ENCODE data around the gene SLC34A3.
"Not testable (repeated sequence)": the region's sequence is repeated elsewhere in the genome, so short reads cannot be mapped to it uniquely, and the experiment has no call there.

SLC34A3 gene

GRCh38 chr9:137236936-137237421 lies 6.3 kb downstream of the SLC34A3 start:
- DNase-seq (ENCODE audit: extremely low read depth, insufficient read length), result no peak
- Histone ChIP-seq H3K27me3 (replicated peaks; ENCODE audit: control insufficient read depth, insufficient read depth, low read length) (no peaks in the 10 kb centered on the region; the same call in 1 of the 2 replicates), H3K36me3 (ENCODE audit: control insufficient read depth, insufficient read depth, low read length) (peaks cover under 1% of the 10 kb centered on the region), H3K4me3 (replicated peaks; ENCODE audit: low read depth, low read length) (peak overlapping the region; percentile 31; the same call in 1 of the 2 replicates)
- TF ChIP-seq CTCF (IDR thresholded peaks at IDR 0.05; ENCODE audit: insufficient read depth, low read length, poor library complexity, severe bottlenecking), result no peak

DNA sequence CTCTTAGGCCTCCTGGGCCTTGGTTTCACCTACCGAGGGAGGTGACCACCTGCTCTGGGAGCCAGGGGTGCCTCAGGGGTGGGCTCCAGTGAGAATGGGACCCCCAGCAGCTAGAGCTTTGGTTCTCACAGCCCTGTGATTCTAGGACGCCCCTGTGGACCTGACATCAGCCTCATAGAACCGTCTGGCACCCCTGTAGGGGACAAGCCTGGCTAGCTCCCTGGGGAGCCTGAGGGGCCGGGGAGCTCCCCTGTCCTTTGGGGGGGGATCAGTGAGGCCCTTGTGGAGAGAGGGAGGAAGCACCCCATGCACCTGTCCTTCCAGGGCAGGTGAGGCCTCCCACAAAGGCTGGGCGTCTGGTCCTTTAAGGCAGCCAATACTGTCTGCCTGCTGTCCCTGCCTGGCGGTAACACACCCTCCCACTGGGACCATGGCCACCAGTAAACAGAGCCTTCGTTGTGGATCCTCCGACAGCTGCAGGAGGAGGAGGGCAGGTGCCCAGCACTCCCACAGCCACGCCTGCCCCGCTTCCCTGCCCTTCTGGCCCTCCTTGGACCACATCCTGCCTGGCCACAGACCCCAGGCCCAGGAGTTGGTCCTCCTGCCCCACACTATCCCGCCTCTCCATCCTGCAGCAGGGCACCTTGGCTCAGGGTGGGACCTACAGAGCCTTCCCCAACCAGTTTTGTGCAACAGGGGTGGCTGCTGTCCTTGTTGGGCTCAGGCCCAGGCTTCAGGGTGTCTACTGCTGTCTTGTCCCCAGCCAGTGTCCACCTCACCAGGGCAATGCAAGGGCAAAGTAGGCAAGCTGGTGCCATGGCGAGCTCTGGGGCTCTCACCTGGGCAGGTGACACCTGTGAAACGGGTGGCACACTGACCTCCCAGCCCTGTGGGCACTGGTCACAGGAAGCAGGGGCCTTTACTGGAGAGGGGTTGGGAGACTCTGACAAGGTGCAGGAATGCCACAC lies 7.3 kb downstream of the SLC34A3 start:
- no peak for DNase-seq (ENCODE audit: extremely low read depth, insufficient read length)
- Histone ChIP-seq H3K36me3 (ENCODE audit: control insufficient read depth, insufficient read depth, low read length) (peaks cover 10% of the 10 kb centered on the region), H3K4me3 (replicated peaks; ENCODE audit: low read depth, low read length) (no peak overlapping the region), H3K27me3 (replicated peaks; ENCODE audit: control insufficient read depth, insufficient read depth, low read length) (no peaks in the 10 kb centered on the region; the same call in 1 of the 2 replicates)
- no peak for TF ChIP-seq CTCF (IDR thresholded peaks at IDR 0.05; ENCODE audit: insufficient read depth, low read length, poor library complexity, severe bottlenecking)

DNA sequence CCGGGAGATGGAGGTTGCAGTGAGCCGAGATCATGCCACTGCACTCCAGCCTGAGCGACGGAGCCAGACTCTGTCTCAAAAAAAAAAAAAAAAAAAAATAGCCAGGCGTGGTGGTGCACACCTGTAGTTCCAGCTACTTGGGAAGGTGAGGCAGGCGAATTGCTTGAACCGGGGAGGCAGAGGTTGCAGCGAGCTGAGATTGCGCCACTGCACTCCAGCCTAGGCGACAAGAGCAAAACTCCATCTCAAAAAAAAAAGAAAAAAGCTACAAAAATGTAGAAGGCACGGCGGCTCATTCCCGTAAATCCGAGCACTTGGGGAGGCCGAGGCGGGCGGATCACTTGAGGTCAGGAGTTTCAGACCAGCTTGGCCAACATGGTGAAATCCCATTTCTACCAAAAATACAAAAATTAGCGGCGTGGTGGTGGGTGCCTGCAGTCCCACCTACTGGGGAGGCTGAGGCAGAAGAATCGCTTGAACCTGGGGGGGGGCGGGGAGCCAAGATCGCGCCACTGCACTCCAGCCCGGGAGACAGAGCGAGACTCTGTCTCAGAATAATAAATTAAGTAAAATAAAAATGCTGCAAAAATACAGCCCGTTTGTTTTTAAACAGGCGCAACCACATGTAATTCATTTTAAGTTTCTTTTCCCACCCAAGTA lies 9.0 kb downstream of the SLC34A3 start:
- H3K36me3 ChIP-seq (ENCODE audit: control insufficient read depth, insufficient read depth, low read length), result peaks cover 18% of the 10 kb centered on the region
- peak overlapping the region; percentile 80 for H3K4me3 ChIP-seq (replicated peaks; ENCODE audit: low read depth, low read length)
- not testable (repeated sequence) for DNase-seq (ENCODE audit: extremely low read depth, insufficient read length); H3K27me3 ChIP-seq (replicated peaks; ENCODE audit: control insufficient read depth, insufficient read depth, low read length)

GRCh38 chr9:137240318-137240840 lies 9.7 kb downstream of the SLC34A3 start:
- TF ChIP-seq CTCF (IDR thresholded peaks at IDR 0.05; ENCODE audit: insufficient read depth, low read length, poor library complexity, severe bottlenecking), result peak; percentile 18
- peak overlapping the region; percentile 80 for H3K4me3 ChIP-seq (replicated peaks; ENCODE audit: low read depth, low read length)
- peaks cover 18% of the 10 kb centered on the region for H3K36me3 ChIP-seq (ENCODE audit: control insufficient read depth, insufficient read depth, low read length)
- H3K27me3 ChIP-seq (replicated peaks; ENCODE audit: control insufficient read depth, insufficient read depth, low read length), result no peaks in the 10 kb centered on the region
- no peak for DNase-seq (ENCODE audit: extremely low read depth, insufficient read length)

- no peaks in the 10 kb centered on the region for H3K27me3 ChIP-seq (replicated peaks; ENCODE audit: control insufficient read depth, insufficient read depth, low read length)
- H3K4me3 ChIP-seq (replicated peaks; ENCODE audit: low read depth, low read length), result peak within 1 kb of the TSS; percentile 95
- peaks cover 18% of the 10 kb centered on the region for H3K36me3 ChIP-seq (ENCODE audit: control insufficient read depth, insufficient read depth, low read length)
- DNase-seq (ENCODE audit: extremely low read depth, insufficient read length), result peak; percentile 100
- TF ChIP-seq CTCF (IDR thresholded peaks at IDR 0.05; ENCODE audit: insufficient read depth, low read length, poor library complexity, severe bottlenecking), result no peak
These were observed 10.3 kb downstream of the SLC34A3 start, which contains the start of gene TUBB4B for GRCh38 chr9:137240841-137241489. Gene TUBB4B, plus strand, starts transcription at chr9:137241287. Its CDS starts 74 bp downstream, at chr9:137241361.
